EL (cell line): ENCODE data around the gene GARIN5A.

Experiments
- DNase-seq: peaks from one replicate; pipeline ENCODE4 v3.0.0-alpha.2; 2016

Gene GARIN5A

DNA sequence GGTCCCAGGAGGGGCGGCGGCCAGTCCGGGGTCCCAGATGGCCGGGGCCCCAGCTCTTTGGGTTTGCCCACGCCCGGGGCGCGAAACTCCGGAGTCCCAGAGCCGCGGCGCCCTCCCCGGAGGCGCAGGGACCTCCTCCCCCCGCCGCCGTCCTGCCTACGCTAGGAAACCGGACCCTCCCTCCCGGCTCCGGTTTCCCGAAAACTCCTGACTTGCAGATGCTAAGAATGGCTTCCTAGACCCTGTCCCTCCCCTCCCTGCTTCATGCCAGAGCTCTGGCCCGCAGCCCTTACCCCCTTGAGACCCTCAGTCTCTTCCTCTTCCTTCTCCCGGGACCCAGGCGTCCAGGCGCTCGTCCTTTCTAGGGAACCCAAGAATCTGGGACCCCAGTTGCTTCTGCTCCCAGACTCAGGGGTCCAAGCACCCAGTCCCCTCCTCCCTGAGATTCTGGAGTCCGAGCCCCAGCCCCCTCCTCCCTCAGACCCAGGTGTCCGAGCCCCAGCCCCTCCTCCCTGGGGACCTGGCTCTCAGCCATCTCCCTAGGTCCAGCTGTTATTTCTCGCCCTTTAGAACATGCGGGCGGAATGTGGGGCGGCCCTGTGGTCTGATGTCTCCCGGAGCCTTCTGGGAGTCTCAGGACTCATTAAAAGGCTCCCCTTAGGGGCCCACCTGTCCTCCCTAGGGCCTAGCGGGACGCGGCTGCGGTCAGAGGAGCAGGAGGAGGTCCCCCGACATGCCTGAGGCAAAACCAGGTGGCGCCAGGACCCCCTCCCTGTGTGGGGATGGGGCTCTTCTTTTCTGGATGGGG is 44.2 kb downstream of the GARIN5A start, which contains the start of gene MYBPC2:
TSS of gene MYBPC2 (plus strand) at position 672 of the 808 bp plus-strand sequence. CDS start at position 734, 62 bp downstream.
- DNase-seq, result no peak

DNA sequence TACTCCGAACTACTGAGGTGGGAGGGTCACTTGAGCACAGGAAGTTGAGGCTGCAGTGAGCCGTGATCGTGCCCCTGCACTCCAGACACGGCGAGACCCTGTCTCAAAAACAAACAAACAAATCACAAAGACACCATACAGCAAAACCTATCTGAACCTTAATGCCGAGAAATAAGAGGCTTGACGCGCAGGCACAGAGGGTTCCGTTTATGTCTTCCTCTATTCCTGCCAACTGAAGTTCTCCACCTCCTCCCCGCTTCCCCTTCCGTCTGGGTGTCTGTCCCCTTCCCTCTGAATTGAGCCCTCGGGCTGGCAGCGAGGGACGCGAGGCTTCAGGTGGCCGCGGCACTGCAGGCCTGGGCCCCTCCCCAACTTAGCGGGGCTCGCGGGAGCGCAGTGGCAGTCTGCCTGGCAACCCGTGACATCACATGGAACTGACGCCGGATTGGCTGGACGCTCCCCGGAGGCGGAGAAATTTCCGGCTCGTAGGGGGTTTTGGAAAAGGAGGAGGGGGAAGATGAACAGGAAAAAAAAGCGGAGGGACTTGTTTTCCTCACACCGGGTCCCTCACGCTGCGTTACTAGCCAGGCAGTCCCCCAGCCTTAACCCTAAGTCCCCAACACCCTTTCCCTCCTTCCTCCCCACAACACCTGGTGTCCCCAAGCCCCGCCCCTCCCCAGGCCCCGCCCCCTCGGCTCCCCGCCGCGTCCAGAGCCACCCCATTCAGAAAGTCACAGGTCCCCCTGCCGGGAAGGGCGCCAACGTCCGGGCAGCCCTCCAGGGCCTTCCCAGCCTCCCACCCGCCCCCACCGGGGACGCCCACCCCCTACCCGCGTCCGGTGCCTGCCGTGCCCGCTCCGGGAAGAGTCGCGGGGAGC is 45.1 kb downstream of the GARIN5A start:
- peak; percentile 64 for DNase-seq

DNA sequence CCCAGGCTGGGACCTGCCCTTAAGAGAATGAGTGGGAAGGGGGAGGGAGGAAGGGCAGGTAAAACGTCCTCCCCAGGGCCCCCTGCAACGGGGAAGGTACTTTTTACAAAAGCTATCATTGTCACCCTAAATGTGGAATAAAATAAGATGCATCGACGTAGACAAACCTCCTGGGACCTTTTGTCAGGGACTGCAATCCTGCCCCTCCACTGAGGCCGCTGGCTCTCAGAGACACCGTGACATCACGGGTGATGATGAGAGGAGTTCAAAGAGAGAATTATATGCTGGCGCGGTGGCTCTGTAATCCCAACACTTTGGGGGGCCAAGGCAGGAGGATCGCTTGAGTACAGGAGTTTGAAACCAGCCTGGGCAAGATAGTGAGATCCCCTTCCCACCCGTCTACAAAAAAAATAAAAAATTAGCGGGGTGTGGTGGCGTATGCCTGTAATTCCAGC is 45.7 kb downstream of the GARIN5A start:
- no peak for DNase-seq

DNA sequence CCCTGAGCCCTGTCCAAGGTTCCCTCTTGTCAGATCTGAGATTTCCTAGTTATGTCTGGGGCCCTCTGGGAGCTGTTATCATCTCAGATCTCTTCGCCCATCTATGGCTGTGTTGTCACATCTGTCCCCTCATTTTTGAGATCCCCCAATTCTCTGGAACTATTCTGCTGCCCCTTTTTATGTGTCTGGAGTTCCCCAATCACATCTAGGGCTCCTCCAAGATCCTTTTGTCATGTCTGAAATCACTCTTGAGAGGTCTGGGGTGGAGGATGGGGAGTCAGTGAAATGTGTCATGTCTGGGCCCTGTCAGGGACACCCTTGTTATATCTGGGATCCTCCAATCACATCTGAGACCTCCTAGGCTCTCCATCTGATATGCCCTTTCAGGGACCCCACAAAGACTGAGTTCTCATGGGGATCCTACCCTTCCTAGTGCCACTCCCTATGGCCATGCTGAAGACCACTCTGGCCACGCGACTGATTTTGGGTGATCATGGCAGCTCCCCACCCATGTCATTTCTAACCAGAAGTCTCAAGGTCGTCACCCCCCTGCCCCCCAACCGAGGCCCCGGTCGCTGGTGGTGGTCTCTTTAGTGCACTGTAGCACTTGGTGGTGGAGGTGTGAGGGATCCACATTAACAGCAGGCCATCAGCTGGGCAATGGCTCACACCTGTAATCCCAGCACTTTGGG is 47.7 kb downstream of the GARIN5A start:
- no peak for DNase-seq

DNA sequence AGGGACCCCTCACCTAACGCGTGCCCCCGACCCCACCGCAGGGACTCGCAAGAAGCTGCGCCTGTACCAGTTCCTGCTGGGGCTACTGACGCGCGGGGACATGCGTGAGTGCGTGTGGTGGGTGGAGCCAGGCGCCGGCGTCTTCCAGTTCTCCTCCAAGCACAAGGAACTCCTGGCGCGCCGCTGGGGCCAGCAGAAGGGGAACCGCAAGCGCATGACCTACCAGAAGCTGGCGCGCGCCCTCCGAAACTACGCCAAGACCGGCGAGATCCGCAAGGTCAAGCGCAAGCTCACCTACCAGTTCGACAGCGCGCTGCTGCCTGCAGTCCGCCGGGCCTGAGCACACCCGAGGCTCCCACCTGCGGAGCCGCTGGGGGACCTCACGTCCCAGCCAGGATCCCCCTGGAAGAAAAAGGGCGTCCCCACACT is 48.6 kb downstream of the GARIN5A start:
- DNase-seq, result peak; percentile 55

DNA sequence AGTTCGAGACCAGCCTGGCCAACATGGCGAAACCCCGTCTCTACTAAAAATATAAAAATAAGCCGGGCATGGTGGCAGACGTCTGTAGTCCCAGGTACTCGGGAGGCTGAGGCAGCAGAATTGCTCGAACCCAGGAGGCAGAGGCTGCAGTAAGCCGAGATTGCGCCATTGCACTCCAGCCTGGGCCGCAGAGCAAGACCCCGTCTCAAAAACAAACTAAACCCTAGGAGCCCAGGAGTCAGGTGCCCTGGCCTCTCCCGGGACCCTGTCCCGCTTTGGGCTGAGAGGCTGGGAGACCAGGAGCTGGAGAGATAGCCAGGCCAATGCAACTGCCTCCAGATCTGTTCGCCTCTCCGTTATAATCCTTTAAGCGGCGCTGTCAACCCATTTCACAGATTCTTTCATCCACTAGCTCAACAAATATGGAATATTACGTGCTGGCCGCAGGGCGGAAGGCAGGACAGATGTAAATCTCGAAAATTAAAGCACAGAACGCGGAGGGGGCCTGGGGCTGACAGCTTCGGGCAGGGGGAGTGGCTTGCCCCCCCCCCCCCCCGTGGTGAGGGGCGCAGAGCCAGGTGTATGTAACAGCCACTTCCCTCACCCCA is 49.2 kb downstream of the GARIN5A start:
- no peak for DNase-seq

DNA sequence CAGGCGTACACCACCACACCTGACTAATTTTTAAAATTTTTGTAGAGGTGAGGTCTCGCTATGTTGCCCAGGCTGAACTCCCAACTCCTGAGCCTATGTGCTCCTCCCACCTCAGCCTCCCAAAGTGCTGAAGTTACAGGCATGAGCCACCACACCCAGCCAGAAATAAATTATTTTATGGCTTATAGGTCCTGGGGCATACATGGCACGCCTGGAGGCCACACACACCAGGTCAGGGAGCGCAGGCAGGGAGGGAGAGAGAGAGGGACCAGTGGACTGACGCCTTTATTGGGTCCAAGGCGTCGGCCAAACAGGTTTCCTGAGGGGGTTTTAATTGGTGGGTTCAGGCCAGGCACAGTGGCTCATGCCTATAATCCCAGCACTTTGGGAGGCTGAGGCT is 51.1 kb downstream of the GARIN5A start:
- DNase-seq, result no peak

DNA sequence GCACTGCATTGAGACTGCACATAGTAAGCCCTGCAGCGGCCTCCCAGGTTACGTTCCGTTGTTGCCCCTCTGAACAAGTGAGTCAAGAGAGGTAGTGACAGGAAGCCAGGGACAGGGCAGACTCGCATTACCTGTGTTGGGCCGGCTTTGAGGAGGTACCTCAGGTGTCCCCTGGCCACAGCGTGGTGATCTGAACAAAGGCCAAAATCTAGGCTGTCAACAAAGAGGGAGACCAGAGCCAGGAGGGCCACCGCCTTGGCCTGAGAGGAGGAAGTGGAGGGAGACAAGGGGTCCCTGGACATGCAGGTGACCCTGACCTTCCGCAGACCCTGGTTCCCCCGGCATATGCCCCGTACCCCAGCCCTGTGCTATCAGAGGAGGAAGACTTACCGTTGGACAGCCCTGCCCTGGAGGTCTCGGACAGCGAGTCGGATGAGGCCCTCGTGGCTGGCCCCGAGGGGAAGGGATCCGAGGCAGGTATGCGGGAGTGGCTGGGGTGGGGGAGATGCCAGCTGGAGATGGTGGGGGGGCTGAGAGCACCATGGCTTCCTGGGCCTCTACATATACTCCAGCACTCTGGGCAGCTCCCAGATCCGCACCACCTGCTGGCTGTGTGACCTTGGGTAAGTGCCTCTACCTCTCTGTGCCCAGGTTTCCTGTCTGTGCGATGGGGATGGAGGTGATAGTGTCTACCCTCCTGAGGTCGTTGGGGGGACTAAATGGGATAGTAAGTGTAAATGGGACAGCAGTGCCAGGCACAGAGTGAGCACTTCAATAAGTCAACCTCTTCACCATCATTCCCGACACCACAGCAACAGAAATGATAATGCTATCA is 53.2 kb downstream of the GARIN5A start:
- DNase-seq, result no peak

DNA sequence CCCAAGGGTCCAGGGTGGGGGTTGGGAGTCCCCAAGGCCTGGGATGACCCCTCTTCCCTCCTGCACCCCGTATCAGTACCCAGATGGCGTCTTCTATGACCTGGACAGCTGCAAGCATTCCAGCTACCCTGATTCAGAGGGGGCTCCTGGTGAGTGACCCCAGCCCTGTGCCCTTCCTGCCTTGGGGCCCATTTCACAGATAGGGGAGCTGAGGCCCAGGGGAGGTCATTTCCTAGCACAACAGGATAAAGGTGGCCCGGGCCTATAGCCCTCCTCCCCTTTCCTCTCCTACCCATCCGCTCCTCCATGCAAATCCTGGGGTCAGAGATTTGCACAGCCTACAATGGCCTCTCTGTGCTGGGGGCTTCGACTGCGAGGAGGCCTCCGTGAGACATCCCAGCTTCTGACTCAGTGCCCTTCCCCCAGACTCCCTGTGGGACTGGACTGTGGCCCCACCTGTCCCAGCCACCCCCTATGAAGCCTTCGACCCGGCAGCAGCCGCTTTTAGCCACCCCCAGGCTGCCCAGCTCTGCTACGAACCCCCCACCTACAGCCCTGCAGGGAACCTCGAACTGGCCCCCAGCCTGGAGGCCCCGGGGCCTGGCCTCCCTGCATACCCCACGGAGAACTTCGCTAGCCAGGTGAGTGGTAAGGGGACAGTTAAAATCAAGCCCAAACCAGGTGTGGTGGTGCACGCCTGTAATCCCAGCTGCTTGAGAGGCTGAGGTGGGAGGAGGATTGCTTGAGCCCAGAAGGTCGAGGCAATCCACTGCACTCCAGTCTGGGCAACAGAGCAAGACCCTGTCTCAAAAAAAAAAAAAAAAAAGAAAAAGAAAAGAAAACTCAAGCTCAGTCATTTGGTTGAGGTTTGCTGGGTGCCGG is 54.0 kb downstream of the GARIN5A start:
- DNase-seq, result no peak

DNA sequence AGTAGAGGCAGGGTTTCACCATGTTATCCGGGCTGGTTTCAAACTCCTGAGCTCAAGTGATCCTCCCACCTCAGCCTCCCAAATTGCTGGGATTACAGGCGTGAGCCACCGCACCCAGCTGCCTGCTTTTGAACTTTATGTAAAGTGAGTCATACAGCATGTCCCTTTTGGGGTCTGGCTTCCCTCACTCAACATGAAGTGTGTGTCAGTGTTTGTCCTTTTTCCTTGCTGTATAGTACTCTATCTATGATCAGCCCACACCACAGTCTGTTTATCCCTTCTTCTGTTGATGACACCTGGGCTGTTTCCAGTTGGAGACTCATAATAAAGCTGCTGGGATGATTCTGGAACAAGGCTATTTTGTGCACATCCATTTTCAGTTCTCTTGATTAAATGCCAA is 55.8 kb downstream of the GARIN5A start:
- DNase-seq, result no peak

DNA sequence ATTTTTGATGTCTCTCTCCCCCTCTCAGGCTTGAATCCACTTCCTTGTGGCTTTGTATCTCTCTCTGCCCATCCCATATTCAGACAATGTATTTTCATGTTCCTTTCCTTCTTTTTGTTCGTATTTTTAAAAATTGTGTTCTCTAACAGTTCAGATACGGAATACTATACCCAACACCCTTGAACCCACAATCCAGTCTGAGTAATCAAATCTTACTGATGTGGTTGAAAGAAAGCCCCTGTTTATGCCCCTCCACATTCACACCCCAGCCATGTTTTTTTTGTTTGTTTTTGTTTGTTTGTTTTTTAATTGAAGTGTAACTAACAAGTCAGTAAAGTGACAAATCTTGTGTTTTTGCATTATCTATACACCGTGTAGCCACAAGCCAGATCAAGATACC is 56.5 kb downstream of the GARIN5A start:
- DNase-seq, result no peak

DNA sequence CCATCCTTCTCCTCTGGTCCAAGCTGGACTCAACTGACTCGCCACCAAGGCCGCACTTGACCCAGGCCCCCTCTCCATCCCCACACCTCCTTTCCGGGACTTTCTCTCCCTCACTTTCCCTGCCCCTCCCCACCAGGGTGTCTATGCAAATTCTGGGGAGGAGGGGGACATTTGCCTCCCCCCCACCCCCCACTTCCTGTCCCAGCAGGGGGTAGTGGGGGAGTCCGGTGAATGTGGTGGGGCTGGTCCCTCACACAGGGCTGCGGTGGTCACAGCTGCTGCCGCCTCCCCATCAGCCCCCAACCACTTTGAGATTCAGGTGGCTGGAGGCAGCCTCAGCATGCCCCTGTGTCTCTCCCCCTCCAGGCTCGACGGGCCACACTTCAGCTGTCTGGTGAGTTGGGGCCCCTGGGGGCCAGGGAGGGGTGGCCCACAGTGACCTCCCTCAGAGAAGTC is 57.0 kb downstream of the GARIN5A start:
- DNase-seq, result no peak

DNA sequence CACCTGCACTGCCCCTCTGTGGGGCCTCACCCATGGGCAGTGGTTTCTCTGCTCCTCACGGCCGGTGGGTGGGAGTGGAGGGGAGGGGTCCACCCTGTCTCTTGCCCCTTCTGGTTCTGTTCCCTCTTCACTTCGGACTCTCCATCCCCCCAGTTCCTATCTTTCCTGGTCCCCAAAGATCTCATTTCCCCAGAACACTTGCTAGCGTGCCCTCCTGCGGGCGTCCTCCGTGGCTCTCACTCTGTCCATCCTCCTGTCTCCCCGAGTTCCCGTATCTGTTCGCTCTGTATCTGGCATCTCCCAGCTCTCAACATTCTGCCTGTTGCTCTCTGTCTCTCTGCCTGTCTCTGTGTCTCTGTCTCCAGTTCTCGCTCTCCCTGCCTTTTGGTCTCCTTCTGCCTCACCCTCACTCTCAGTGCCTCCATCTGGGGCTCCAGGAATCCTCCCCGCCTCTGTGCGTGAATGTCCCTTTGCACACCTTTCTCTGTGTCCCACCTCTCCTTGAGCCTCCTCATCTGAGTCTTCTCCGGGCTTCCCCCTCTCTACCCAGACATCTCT is 57.5 kb downstream of the GARIN5A start:
- no peak for DNase-seq

DNA sequence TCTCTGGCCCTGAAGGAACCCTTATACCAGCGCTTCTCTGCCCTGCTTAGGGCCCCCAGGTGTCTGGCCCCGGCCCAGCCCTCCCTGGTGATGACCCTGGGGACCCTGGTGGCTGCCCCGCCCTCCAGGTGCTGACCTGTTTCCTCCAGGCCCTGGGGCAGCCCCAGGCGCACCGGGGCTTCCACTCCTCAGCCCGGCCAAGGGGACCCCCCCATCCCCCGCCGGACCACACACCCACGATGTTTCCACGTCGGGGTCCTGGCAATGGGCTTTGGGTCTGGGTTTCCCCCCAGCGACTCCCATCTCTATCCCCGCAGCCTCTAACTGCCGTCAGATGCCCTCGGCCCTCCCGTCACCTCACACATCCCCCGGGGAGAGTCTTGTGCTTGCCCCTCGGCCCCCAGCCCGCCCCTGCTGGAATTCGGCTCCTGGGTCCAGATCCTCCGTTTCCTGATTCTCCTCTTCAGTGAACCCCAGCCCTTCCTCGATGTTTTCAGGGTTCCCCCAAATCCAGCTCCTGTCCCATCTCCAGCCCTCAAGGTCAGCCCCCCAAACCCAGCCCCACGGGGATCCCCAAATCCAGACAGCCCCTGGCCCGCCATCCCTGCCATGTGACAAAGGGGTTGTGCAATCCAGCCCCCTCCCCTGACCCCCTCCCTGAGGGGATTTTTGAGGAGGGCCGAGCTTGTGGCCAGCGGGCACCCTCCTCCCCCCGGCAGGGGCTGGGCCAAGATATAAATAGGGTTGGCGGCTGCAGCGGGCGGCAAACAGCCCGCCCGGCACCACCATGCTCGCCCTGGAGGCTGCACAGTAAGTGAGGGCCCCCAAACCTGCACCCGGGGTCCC is 58.2 kb downstream of the GARIN5A start, which contains the start of gene SPIB:
TSS of gene SPIB (plus strand) at position 763 of the 846 bp plus-strand sequence. CDS start at position 788, 25 bp downstream.
- DNase-seq, result no peak

DNA sequence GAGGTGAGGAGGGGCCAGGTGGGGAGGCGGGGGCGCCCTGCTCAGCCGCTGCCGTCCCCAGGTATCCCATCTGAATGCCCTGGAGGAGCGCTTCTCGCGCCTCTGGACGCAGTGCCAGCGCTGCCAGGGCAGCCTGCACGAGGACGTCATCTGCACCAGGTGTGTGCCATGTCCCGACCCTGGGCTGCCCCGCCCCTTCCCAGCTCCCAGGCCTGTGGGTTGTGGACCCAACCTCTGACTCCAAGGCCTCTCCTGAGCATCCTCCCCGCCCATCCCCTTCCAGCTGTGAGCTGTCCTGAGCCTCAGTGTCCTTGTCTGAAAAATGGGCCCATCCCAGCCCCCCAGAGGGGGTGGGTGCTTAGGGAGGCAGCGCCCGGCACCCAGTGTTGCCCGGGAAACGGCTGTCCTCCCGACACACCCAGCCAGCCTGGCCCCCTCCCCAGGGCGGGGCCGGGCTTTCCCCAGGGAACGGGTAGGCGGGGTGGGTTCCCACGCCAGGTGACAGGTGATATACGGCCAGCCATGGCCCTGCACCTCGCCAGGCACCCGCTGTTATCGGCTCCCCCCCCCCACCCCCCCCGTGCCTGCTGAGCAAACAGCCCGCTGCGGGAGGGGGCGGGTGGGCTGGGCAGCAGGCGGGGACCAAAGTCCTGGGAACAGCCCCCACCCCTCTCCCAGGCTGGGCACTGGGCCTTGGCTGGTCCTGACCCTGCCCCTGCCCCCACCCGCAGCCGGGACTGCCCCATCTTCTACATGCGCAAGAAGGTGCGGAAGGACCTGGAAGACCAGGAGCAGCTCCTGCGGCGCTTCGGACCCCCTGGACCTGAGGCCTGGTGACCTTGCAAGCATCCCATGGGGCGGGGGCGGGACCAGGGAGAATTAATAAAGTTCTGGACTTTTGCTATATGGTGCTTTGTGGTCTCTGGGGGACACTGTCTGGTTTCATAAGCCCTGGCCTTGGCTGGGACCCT is 59.3 kb downstream of the GARIN5A start:
- DNase-seq, result no peak
